Upper lobe of left lung (tissue), 4 donors: ENCODE data around the gene DHCR24.

Source experiments
- CTCF ChIP-seq, 6 experiments: fragments of 450-650 bp in 4 of 6; fragments of 200-600 bp in 2 of 6; sonication (generic) in 2 of 6; IDR thresholded peaks; one replicate each; pipeline ENCODE4 v1.5.1; 2016 to 2019; ENCODE audit warnings: antibody characterized with exemption in 6 of 6
- EP300 ChIP-seq, 4 donors: sonication (generic); formaldehyde crosslinking; IDR thresholded peaks; one replicate each; pipeline ENCODE4 v1.5.1; 2017; ENCODE audit warnings: antibody characterized with exemption in 4 of 4, control low read depth in 2 of 4
- POLR2A ChIP-seq, 4 donors: fragments of 450-650 bp; IDR thresholded peaks; one replicate each; pipeline ENCODE4 v1.5.1; 2016 to 2017; ENCODE audit warnings: antibody characterized with exemption in 4 of 4, mild to moderate bottlenecking in 2 of 4

GRCh38 chr1:54836594-54836993 is 50.4 kb downstream of the DHCR24 start:
- no peak for TF ChIP-seq CTCF (IDR thresholded peaks at IDR 0.05)
- no peak for TF ChIP-seq POLR2A (IDR thresholded peaks at IDR 0.05)
- no peak for TF ChIP-seq EP300 (IDR thresholded peaks at IDR 0.05)
